Endometrial microvascular endothelial cells (primary cell): ENCODE measurements around the gene EPS8L1. TPM values are rescaled to one million over a fixed set of nuclear protein-coding genes. Genes with fewer than 3 reads are reported as not detected.
"Not testable (repeated sequence)": the region's sequence is repeated elsewhere in the genome, so short reads cannot be mapped to it uniquely, and the experiment has no call there.

Experiments
- in situ Hi-C: cut with HindIII; loops from 2 replicates; pipeline ENCODE4 v1.10.0; 2017; ENCODE audit warnings: low sequenced_read_pairs, low pct_unique_long_range_greater_than_20kb; ENCODE audit errors: inconsistent ontology term
- total RNA-seq: library from RNA; depleted of rRNA; stranded (reverse); fragments of >200 nt; gene quantifications from one replicate; pipeline ENCODE4 v1.2.3, GENCODE V29; 2015; ENCODE audit errors: inconsistent ontology term

Gene EPS8L1
- total RNA-seq, result 4.7 TPM

- in situ Hi-C loops, result no loop called here
These were observed at the start of gene EPS8L1 for GRCh38 chr19:55075371-55075998. Gene EPS8L1, plus strand, starts transcription at chr19:55075869. Its CDS starts 576 bp downstream, at chr19:55076445.

GRCh38 chr19:55027140-55027471 is 48.6 kb upstream of the EPS8L1 start:
- in situ Hi-C loops, result not testable (repeated sequence)

GRCh38 chr19:55027472-55028337 is 48.0 kb upstream of the EPS8L1 start:
- in situ Hi-C loops, result no loop called here

GRCh38 chr19:55028757-55029156 is 46.9 kb upstream of the EPS8L1 start:
- in situ Hi-C loops, result no loop called here

GRCh38 chr19:55031178-55031577 is 44.5 kb upstream of the EPS8L1 start:
- in situ Hi-C loops, result no loop called here

GRCh38 chr19:55032170-55032800 is 43.4 kb upstream of the EPS8L1 start:
- in situ Hi-C loops, result no loop called here

GRCh38 chr19:55032976-55033643 is 42.6 kb upstream of the EPS8L1 start:
- in situ Hi-C loops, result not testable (repeated sequence)

- in situ Hi-C loops, result no loop called here
These were observed 40.9 kb upstream of the EPS8L1 start for GRCh38 chr19:55034751-55035150.

- in situ Hi-C loops, result no loop called here
These were observed 39.6 kb upstream of the EPS8L1 start for GRCh38 chr19:55036058-55036457.

GRCh38 chr19:55037603-55038002 is 38.1 kb upstream of the EPS8L1 start:
- in situ Hi-C loops, result not testable (repeated sequence)

- in situ Hi-C loops, result not testable (repeated sequence)
These were observed 35.0 kb upstream of the EPS8L1 start for GRCh38 chr19:55040654-55041053.

GRCh38 chr19:55041244-55041626 is 34.4 kb upstream of the EPS8L1 start:
- in situ Hi-C loops, result no loop called here

- in situ Hi-C loops, result no loop called here
These were observed 33.9 kb upstream of the EPS8L1 start for GRCh38 chr19:55041627-55042343.

- in situ Hi-C loops, result no loop called here
These were observed 33.4 kb upstream of the EPS8L1 start for GRCh38 chr19:55042344-55042678.

- in situ Hi-C loops, result no loop called here
These were observed 33.0 kb upstream of the EPS8L1 start for GRCh38 chr19:55042688-55043087.

GRCh38 chr19:55044286-55044685 is 31.4 kb upstream of the EPS8L1 start:
- in situ Hi-C loops, result no loop called here

GRCh38 chr19:55044771-55045716 is 30.6 kb upstream of the EPS8L1 start:
- in situ Hi-C loops, result no loop called here
